ENCODE measurements around the gene PPP1R36. TPM values are rescaled to one million over a fixed set of nuclear protein-coding genes. Genes with fewer than 3 reads are reported as not detected.

PPP1R36 gene
- total and polyA plus RNA-seq, 2 of the 13 experiments (the other 11 are each of a cell fraction or from before 2014, with no cell fraction given), result 0.11 to 0.17 TPM

DNA sequence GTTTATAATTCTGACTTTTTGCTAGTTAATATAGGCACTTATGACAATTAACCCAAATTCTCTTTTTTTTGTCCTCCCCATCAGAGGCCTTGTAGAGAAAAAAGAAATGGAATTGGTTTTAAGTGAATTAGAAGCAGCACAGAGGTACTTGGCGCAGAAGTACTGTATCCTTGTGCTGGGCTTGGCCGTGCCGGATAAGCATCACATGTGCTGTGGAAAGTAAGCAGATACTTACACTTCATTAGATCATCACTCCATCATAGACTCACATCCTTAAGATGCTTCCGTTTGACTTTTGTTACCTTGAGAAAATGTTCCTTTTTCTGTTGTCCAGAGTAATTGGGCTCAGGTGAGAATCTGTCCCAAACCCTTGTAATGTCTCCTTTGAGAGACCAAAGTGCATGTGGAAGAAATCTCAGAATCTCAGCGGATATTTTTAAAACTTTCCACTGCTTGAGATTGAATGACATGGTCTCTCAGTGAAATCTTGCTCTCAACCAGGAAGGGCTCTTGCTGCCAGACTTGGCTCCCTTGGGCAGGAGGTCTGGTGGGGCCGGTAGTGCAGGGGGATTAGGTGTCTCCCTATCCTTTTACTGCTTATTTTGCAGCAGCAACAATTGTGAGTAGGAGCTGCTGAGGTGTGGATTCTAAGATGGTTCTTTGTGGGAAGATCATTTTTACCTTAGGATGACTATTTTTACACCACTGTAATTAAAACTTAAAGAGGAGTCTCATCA is 24.8 kb downstream of the PPP1R36 start:
- 60% methylated on average over 6 of the region's 6 CpGs for WGBS (ENCODE audit: low lambda C conversion rate)
- H3K9ac ChIP-seq (ENCODE audit: insufficient read depth, low read depth, low read length), result no peak overlapping the region
- no peaks in the 10 kb centered on the region for H3K9me3 ChIP-seq (ENCODE audit: low read length)
- DNase-seq (ENCODE audit: low spot score) (no peak), ATAC-seq (no peak), FAIRE-seq (no peak)
- no peak overlapping the region for H2AFZ ChIP-seq (ENCODE audit: low read length)
- H3K4me2 ChIP-seq (ENCODE audit: low read depth, low read length), result no peak overlapping the region
- no peak overlapping the region for H3K4me3 ChIP-seq (replicated peaks in 1 of 3; ENCODE audit: insufficient read depth in 1 of 3, low read depth in 2 of 3, low read length in 3 of 3)
- ChIA-PET POLR2A (no interaction called here), CTCF (ENCODE audit: low intra/inter-chr PET ratio, low total read pairs) (no interaction called here)
- H3K4me1 ChIP-seq (ENCODE audit: insufficient read depth, low read length), result no peaks in the 10 kb centered on the region
- no peaks in the 10 kb centered on the region for H4K20me1 ChIP-seq (ENCODE audit: insufficient read depth, low read length)
- no peaks in the 10 kb centered on the region for H3K36me3 ChIP-seq (replicated peaks in 1 of 2; ENCODE audit: control insufficient read depth in 1 of 2, insufficient read depth in 2 of 2, low read length in 2 of 2)
- no TSS peak for BruUV-seq (replicated peaks)
- TF ChIP-seq, protein P1, sequence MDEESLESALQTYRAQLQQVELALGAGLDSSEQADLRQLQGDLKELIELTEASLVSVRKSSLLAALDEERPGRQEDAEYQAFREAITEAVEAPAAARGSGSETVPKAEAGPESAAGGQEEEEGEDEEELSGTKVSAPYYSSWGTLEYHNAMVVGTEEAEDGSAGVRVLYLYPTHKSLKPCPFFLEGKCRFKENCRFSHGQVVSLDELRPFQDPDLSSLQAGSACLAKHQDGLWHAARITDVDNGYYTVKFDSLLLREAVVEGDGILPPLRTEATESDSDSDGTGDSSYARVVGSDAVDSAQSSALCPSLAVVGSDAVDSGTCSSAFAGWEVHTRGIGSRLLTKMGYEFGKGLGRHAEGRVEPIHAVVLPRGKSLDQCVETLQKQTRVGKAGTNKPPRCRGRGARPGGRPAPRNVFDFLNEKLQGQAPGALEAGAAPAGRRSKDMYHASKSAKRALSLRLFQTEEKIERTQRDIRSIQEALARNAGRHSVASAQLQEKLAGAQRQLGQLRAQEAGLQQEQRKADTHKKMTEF (CRISPR knock-in tag; IDR thresholded peaks at IDR 0.05), result no peak
- TF ChIP-seq SRF (IDR thresholded peaks at IDR 0.05; ENCODE audit: low read depth, low read length), result no peak
- TF ChIP-seq, protein P2, sequence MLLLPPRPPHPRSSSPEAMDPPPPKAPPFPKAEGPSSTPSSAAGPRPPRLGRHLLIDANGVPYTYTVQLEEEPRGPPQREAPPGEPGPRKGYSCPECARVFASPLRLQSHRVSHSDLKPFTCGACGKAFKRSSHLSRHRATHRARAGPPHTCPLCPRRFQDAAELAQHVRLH (CRISPR knock-in tag; IDR thresholded peaks at IDR 0.05; ENCODE audit: borderline replicate concordance, low read depth), result no peak
- TF ChIP-seq DNMT3B (CRISPR knock-in tag; conservative IDR thresholded peaks at IDR 0.05), result no peak
- TF ChIP-seq RFX1 (IDR thresholded peaks at IDR 0.05), result no peak
- no peaks in the 10 kb centered on the region for H3K79me2 ChIP-seq (ENCODE audit: insufficient read depth, low read length)
- in situ Hi-C loops (cut with HindIII; ENCODE audit: extremely low pct_ligation_motif_present, low pct_unique_long_range_greater_than_20kb), result no loop called here
- no peak overlapping the region for H3K27ac ChIP-seq (ENCODE audit: extremely low read length, insufficient read depth, low read length)
- intact Hi-C loops (cut with micrococcal nuclease; ENCODE audit: unreplicated experiment), result no loop called here
- no peaks in the 10 kb centered on the region for H3K27me3 ChIP-seq (ENCODE audit: control insufficient read depth in 1 of 2, insufficient read depth in 2 of 2, low read length in 2 of 2)

DNA sequence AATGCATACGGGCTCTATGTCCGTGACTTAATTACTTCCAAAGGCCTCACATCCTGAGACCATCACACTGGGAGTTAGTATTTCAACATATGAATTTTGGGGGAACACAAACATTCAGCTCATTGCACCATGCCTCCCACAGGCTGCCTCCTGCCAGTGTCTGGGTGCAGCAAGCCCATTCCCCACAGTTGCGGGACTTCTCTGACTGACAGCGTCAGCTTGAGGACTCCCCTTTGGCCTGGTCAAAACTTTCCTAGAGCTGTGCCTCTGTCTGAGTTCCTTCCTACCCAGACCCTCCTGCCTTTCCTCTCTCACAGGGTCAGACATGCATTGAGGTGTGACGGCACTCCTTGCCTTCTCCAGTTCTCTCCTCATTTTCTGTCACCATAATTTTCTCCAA is 27.4 kb downstream of the PPP1R36 start:
- H3K79me2 ChIP-seq (ENCODE audit: insufficient read depth, low read length), result no peaks in the 10 kb centered on the region
- H3K36me3 ChIP-seq (replicated peaks in 1 of 2; ENCODE audit: control insufficient read depth in 1 of 2, insufficient read depth in 2 of 2, low read length in 2 of 2), result no peaks in the 10 kb centered on the region
- no peaks in the 10 kb centered on the region for H4K20me1 ChIP-seq (ENCODE audit: insufficient read depth, low read length)
- no peak overlapping the region for H2AFZ ChIP-seq (ENCODE audit: low read length)
- no peaks in the 10 kb centered on the region for H3K4me1 ChIP-seq (ENCODE audit: insufficient read depth, low read length)
- no peak overlapping the region for H3K27ac ChIP-seq (ENCODE audit: extremely low read length, insufficient read depth, low read length)
- H3K9me3 ChIP-seq (ENCODE audit: low read length), result no peaks in the 10 kb centered on the region
- in situ Hi-C loops (cut with HindIII; ENCODE audit: extremely low pct_ligation_motif_present, low pct_unique_long_range_greater_than_20kb), result no loop called here
- intact Hi-C loops (cut with micrococcal nuclease; ENCODE audit: unreplicated experiment), result no loop called here
- DNase-seq (ENCODE audit: low spot score) (no peak), FAIRE-seq (no peak), ATAC-seq (no peak)
- no TSS peak for BruUV-seq (replicated peaks)
- ChIA-PET POLR2A (no interaction called here), CTCF (ENCODE audit: low intra/inter-chr PET ratio, low total read pairs) (no interaction called here)
- 86% methylated on average over 4 of the region's 5 CpGs for WGBS (ENCODE audit: low lambda C conversion rate)
- no peak for TF ChIP-seq NR1H2 (CRISPR knock-in tag; IDR thresholded peaks at IDR 0.05; ENCODE audit: borderline replicate concordance, low read depth)
- no peak for TF ChIP-seq ZNF20 (CRISPR knock-in tag; IDR thresholded peaks at IDR 0.05)
- TF ChIP-seq, protein P3, sequence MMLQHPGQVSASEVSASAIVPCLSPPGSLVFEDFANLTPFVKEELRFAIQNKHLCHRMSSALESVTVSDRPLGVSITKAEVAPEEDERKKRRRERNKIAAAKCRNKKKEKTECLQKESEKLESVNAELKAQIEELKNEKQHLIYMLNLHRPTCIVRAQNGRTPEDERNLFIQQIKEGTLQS (CRISPR knock-in tag; IDR thresholded peaks at IDR 0.05), result no peak
- TF ChIP-seq GATAD2A (CRISPR knock-in tag; IDR thresholded peaks at IDR 0.05), result no peak
- no peak overlapping the region for H3K4me3 ChIP-seq (replicated peaks in 1 of 3; ENCODE audit: insufficient read depth in 1 of 3, low read depth in 2 of 3, low read length in 3 of 3)
- H3K4me2 ChIP-seq (ENCODE audit: low read depth, low read length), result no peak overlapping the region
- 0 out of 5 replicates have a peak, but pooled peaks cover 0 to 6% of the 10 kb centered on the region in 2 experiments for H3K27me3 ChIP-seq (ENCODE audit: control insufficient read depth in 1 of 2, insufficient read depth in 2 of 2, low read length in 2 of 2)
- no peak overlapping the region for H3K9ac ChIP-seq (ENCODE audit: insufficient read depth, low read depth, low read length)

All from HepG2 (cell line).